GM18526 (cell line): ENCODE measurements around the gene CBL.

Experiments
- POLR2A ChIP-seq: IDR thresholded peaks from 3 replicates; pipeline ENCODE4 v1.6.1; 2011; ENCODE audit not compliant: insufficient read length; ENCODE audit errors: extremely low read depth

Gene CBL

GRCh38 chr11:119179983-119180382 is 26.2 kb upstream of the CBL start:
- no peak for TF ChIP-seq POLR2A

GRCh38 chr11:119180729-119181676 is 25.1 kb upstream of the CBL start:
- no peak for TF ChIP-seq POLR2A

- no peak for TF ChIP-seq POLR2A
Measured at GRCh38 chr11:119181677-119182412, 24.3 kb upstream of the CBL start.

GRCh38 chr11:119185981-119186634 is 20.0 kb upstream of the CBL start:
- no peak for TF ChIP-seq POLR2A

GRCh38 chr11:119187123-119187892 is 18.8 kb upstream of the CBL start:
- no peak for TF ChIP-seq POLR2A

- TF ChIP-seq POLR2A: no peak
Measured at GRCh38 chr11:119188067-119188466, 18.1 kb upstream of the CBL start.

GRCh38 chr11:119188887-119189286 is 17.3 kb upstream of the CBL start:
- no peak for TF ChIP-seq POLR2A

GRCh38 chr11:119189393-119189792 is 16.7 kb upstream of the CBL start:
- no peak for TF ChIP-seq POLR2A

GRCh38 chr11:119190531-119190930 is 15.6 kb upstream of the CBL start:
- no peak for TF ChIP-seq POLR2A

- TF ChIP-seq POLR2A: no peak
Measured at GRCh38 chr11:119192111-119192510, 14.0 kb upstream of the CBL start.

- no peak for TF ChIP-seq POLR2A
Measured at GRCh38 chr11:119193001-119193400, 13.1 kb upstream of the CBL start.

GRCh38 chr11:119193626-119194025 is 12.5 kb upstream of the CBL start:
- TF ChIP-seq POLR2A: no peak

GRCh38 chr11:119194811-119195440 is 11.2 kb upstream of the CBL start:
- no peak for TF ChIP-seq POLR2A

GRCh38 chr11:119195680-119196079 is 10.5 kb upstream of the CBL start:
- TF ChIP-seq POLR2A: no peak
